GM23338 (cell line): ENCODE results near the gene PLA1A. TPM values are rescaled to one million over a fixed set of nuclear protein-coding genes. Genes with fewer than 3 reads are reported as not detected.

Experiments used
- ATAC-seq: fragments of 200-7000 bp; cut with Tn5 transposase; 3 replicates; pipeline ENCODE4 v1.9.1; 2020
- DNase-seq: peaks from one replicate; pipeline ENCODE4 v3.0.0-alpha.2; 2015; ENCODE audit warnings: low spot score
- H2AFZ ChIP-seq: fragments of 200-600 bp; sonication (generic); 2 replicates; pipeline ENCODE4 v1.8.0; 2016; ENCODE audit warnings: antibody characterized with exemption, mild to moderate bottlenecking, moderate library complexity
- H3F3A ChIP-seq: fragments of 200-600 bp; sonication (generic); replicated peaks from 2 replicates; pipeline ENCODE4 v1.8.0; 2017; ENCODE audit warnings: antibody characterized with exemption, mixed run types, low read depth
- H3K27ac ChIP-seq: fragments of 200-600 bp; sonication (generic); 2 replicates; pipeline ENCODE4 v1.6.1; 2016; ENCODE audit warnings: low read depth
- H3K27me3 ChIP-seq: fragments of 200-600 bp; sonication (generic); 2 replicates; pipeline ENCODE4 v1.8.0; 2016; ENCODE audit warnings: mild to moderate bottlenecking, mixed run types, moderate library complexity; ENCODE audit not compliant: insufficient read depth
- H3K36me3 ChIP-seq: fragments of 200-600 bp; sonication (generic); 2 replicates; pipeline ENCODE4 v1.8.0; 2016; ENCODE audit warnings: mild to moderate bottlenecking; ENCODE audit not compliant: insufficient read depth
- H3K4me1 ChIP-seq: fragments of 200-600 bp; sonication (generic); 2 replicates; pipeline ENCODE4 v1.8.0; 2016; ENCODE audit warnings: mild to moderate bottlenecking, moderate library complexity; ENCODE audit not compliant: insufficient read depth
- H3K4me2 ChIP-seq: fragments of 200-600 bp; sonication (generic); 2 replicates; pipeline ENCODE4 v1.7.1; 2017; ENCODE audit warnings: mixed run types
- H3K4me3 ChIP-seq: fragments of 200-600 bp; sonication (generic); 2 replicates; pipeline ENCODE4 v1.6.1; 2016; ENCODE audit warnings: mixed run types
- H3K79me2 ChIP-seq: fragments of 200-600 bp; sonication (generic); replicated peaks from 2 replicates; pipeline ENCODE4 v1.8.0; 2017; ENCODE audit warnings: mild to moderate bottlenecking; ENCODE audit not compliant: insufficient read depth
- H3K9me2 ChIP-seq: fragments of 200-600 bp; sonication (generic); 2 replicates; pipeline ENCODE4 v1.8.0; 2017; ENCODE audit not compliant: insufficient read depth
- H4K20me1 ChIP-seq: fragments of 200-600 bp; sonication (generic); replicated peaks from 2 replicates; pipeline ENCODE4 v1.8.0; 2017; ENCODE audit warnings: mild to moderate bottlenecking; ENCODE audit not compliant: insufficient read depth
- H3K27ac Mint-ChIP-seq: 2 replicates; pipeline ENCODE4 v1.8.0; 2020; ENCODE audit warnings: inconsistent platforms, mild to moderate bottlenecking, moderate library complexity, mixed read lengths
- H3K27me3 Mint-ChIP-seq: 3 replicates; pipeline ENCODE4 v1.8.0; 2022; ENCODE audit warnings: low read depth, mild to moderate bottlenecking, moderate library complexity, mixed read lengths, inconsistent platforms; ENCODE audit not compliant: insufficient read depth, poor library complexity
- H3K36me3 Mint-ChIP-seq: 3 replicates; pipeline ENCODE4 v1.8.0; 2021; ENCODE audit warnings: low read depth, mild to moderate bottlenecking, inconsistent platforms, moderate library complexity, mixed read lengths
- H3K4me1 Mint-ChIP-seq: 3 replicates; pipeline ENCODE4 v1.8.0; 2020; ENCODE audit warnings: mild to moderate bottlenecking, inconsistent platforms, mixed read lengths
- H3K4me3 Mint-ChIP-seq: 3 replicates; pipeline ENCODE4 v1.8.0; 2021; ENCODE audit warnings: moderate library complexity, mild to moderate bottlenecking, inconsistent platforms, mixed read lengths
- H3K9me3 Mint-ChIP-seq: 3 replicates; pipeline ENCODE4 v1.8.0; 2020; ENCODE audit warnings: moderate library complexity, mild to moderate bottlenecking, inconsistent platforms, mixed read lengths
- CREB1 ChIP-seq: fragments of 250-450 bp; sonication (Bioruptor Pico); IDR thresholded peaks from 2 replicates; pipeline ENCODE4 v1.5.0; 2020; ENCODE audit warnings: low read depth, mild to moderate bottlenecking, moderate library complexity
- CTCF ChIP-seq, 2 experiments: fragments of 200-600 bp in 1 of 2; sonication (generic) in 1 of 2; conservative IDR thresholded peaks; 2 replicates each; pipeline versions ENCODE4 v1.5.1 to v1.6.1; 2016 to 2017; ENCODE audit warnings: antibody characterized with exemption in 2 of 2, low read depth in 2 of 2, mild to moderate bottlenecking in 2 of 2, moderate library complexity in 1 of 2
- ETS1 ChIP-seq: IDR thresholded peaks from 2 replicates; pipeline ENCODE4 v1.6.1; 2016; ENCODE audit warnings: antibody characterized with exemption
- EZH2 ChIP-seq: fragments of 200-600 bp; sonication (generic); IDR thresholded peaks from one replicate; pipeline ENCODE4 v1.8.0; 2017; ENCODE audit warnings: antibody characterized with exemption, mild to moderate bottlenecking, low read depth; ENCODE audit not compliant: unreplicated experiment
- EZH2phosphoT487 ChIP-seq: fragments of 200-600 bp; sonication (generic); IDR thresholded peaks from one replicate; pipeline ENCODE4 v1.8.1; 2018; ENCODE audit warnings: antibody characterized with exemption; ENCODE audit not compliant: unreplicated experiment
- JUNB ChIP-seq: IDR thresholded peaks from one replicate; pipeline ENCODE4 v1.6.1; 2016; ENCODE audit warnings: antibody characterized with exemption; ENCODE audit not compliant: unreplicated experiment
- NANOG ChIP-seq: IDR thresholded peaks from 2 replicates; pipeline ENCODE4 v1.6.1; 2016; ENCODE audit warnings: antibody characterized with exemption, borderline replicate concordance
- POLR2AphosphoS5 ChIP-seq: IDR thresholded peaks from 2 replicates; pipeline ENCODE4 v1.6.1; 2016; ENCODE audit warnings: antibody characterized with exemption, low read depth
- REST ChIP-seq: IDR thresholded peaks from one replicate; pipeline ENCODE4 v1.6.1; 2018; ENCODE audit warnings: antibody characterized with exemption; ENCODE audit not compliant: unreplicated experiment
- STAT1 ChIP-seq: IDR thresholded peaks from one replicate; pipeline ENCODE4 v1.6.1; 2016; ENCODE audit warnings: antibody characterized with exemption; ENCODE audit not compliant: unreplicated experiment
- ZNF114 ChIP-seq: fragments of 250-450 bp; sonication (Bioruptor Pico); IDR thresholded peaks from 2 replicates; pipeline ENCODE4 v1.5.0; 2020; ENCODE audit warnings: mild to moderate bottlenecking, moderate library complexity
- ZNF331 ChIP-seq: fragments of 250-450 bp; sonication (Bioruptor Pico); IDR thresholded peaks from 2 replicates; pipeline ENCODE4 v1.5.0; 2020; ENCODE audit warnings: low read depth, mild to moderate bottlenecking, moderate library complexity
- ZNF462 ChIP-seq: fragments of 250-450 bp; sonication (Bioruptor Pico); IDR thresholded peaks from 2 replicates; pipeline ENCODE4 v1.5.0; 2020; ENCODE audit warnings: mild to moderate bottlenecking, moderate library complexity
- polyA plus RNA-seq: library from polyadenylated mRNA; unstranded; fragments of >200 nt; fragmentation: Nextera tagmentation; extraction: Ambion mirVana; gene quantifications from 2 replicates; pipeline ENCODE4 v1.2.1, GENCODE V29; 2016
- total RNA-seq: library from RNA; depleted of rRNA; stranded (reverse); fragments of >200 nt; shearing (Covaris generic); gene quantifications from 2 replicates; pipeline ENCODE4 v1.2.3, GENCODE V29; 2014

The PLA1A gene
- total and polyA plus RNA-seq, 2 experiments from 2014 or later = not detected

GRCh38 chr3:119586733-119587172 is 10.9 kb upstream of the PLA1A start:
- Mint-ChIP-seq H3K4me3 (no peak overlapping the region), H3K27me3 (peaks cover 4% of the 10 kb centered on the region), H3K27ac (no peak overlapping the region), H3K9me3 (peaks cover 2% of the 10 kb centered on the region; the same call in 2 of the 3 replicates), H3K36me3 (peaks cover 10% of the 10 kb centered on the region; the same call in 1 of the 3 replicates), H3K4me1 (peaks cover 16% of the 10 kb centered on the region)
- Histone ChIP-seq H4K20me1 (no peaks in the 10 kb centered on the region), H3K36me3 (no peaks in the 10 kb centered on the region), H3K27ac (no peak overlapping the region), H3K4me1 (peaks cover 11% of the 10 kb centered on the region), H3K27me3 (no peaks in the 10 kb centered on the region), H3K4me3 (no peak overlapping the region), H3K79me2 (no peaks in the 10 kb centered on the region), H3F3A (no peaks in the 10 kb centered on the region), H2AFZ (no peak overlapping the region), H3K4me2 (no peak overlapping the region), H3K9me2 (0 out of 2 replicates have a peak, but pooled peaks cover 3% of the 10 kb centered on the region)
- ATAC-seq = no peak
- no peak for TF ChIP-seq CREB1 (CRISPR knock-in tag)
- no peak for TF ChIP-seq ZNF331 (CRISPR knock-in tag)
- TF ChIP-seq ZNF114 (CRISPR knock-in tag) = no peak
- TF ChIP-seq EZH2 = no peak
- TF ChIP-seq NANOG = no peak
- TF ChIP-seq JUNB = no peak
- TF ChIP-seq EZH2phosphoT487 = no peak
- TF ChIP-seq REST = no peak
- TF ChIP-seq CTCF (conservative IDR thresholded peaks at IDR 0.05; ENCODE audit: low read depth in 2 of 2) = no peak
- no peak for TF ChIP-seq ETS1
- TF ChIP-seq ZNF462 (CRISPR knock-in tag) = no peak
- no peak for TF ChIP-seq POLR2AphosphoS5
- no peak for TF ChIP-seq STAT1
- no peak for DNase-seq
